ENCODE measurements around the gene KCNE3. TPM values are rescaled to one million over a fixed set of nuclear protein-coding genes. Genes with fewer than 3 reads are reported as not detected.

KCNE3 gene
- total RNA-seq, 1 experiment from 2014 or later, result not detected

GRCh38 chr11:74480688-74481417 is 13.5 kb upstream of the KCNE3 start:
- H3K36me3 ChIP-seq, result no peaks in the 10 kb centered on the region
- no peaks in the 10 kb centered on the region for H3K9me3 ChIP-seq (replicated peaks)
- no peaks in the 10 kb centered on the region for H3K4me1 ChIP-seq (replicated peaks)
- H3K27ac ChIP-seq, result no peak overlapping the region
- DNase-seq (ENCODE audit: low read depth in 1 of 2, low spot score in 2 of 2), result no peak
- H3K27me3 ChIP-seq (replicated peaks), result no peaks in the 10 kb centered on the region
- H3K4me3 ChIP-seq, result no peak overlapping the region

DNA sequence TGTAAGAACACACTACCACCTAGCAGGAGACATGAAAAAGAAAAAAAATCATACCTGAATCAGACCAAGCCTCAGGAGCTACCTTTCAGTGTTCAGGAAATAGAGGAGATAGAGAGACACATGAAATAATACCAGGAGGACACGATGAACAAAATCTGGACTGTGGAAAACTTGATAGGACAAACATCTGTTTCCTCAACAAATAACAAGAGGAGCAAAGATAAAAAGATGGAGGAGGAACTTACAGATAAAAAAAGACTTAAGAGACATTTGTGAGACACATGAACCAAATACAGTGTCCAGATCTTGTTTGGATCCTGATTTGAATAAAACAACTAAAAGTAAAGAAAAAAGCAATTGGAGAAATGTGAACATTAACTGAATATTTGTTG is 12.4 kb upstream of the KCNE3 start:
- no peaks in the 10 kb centered on the region for H3K27me3 ChIP-seq (replicated peaks)
- H3K36me3 ChIP-seq, result no peaks in the 10 kb centered on the region
- no peak overlapping the region for H3K27ac ChIP-seq
- no peak overlapping the region for H3K4me3 ChIP-seq
- no peak for DNase-seq (ENCODE audit: low read depth in 1 of 2, low spot score in 2 of 2)
- no peaks in the 10 kb centered on the region for H3K9me3 ChIP-seq (replicated peaks)
- no peaks in the 10 kb centered on the region for H3K4me1 ChIP-seq (replicated peaks)

GRCh38 chr11:74478877-74479731 is 11.8 kb upstream of the KCNE3 start:
- H3K27me3 ChIP-seq (replicated peaks), result no peaks in the 10 kb centered on the region
- no peak overlapping the region for H3K4me3 ChIP-seq
- H3K27ac ChIP-seq, result no peak overlapping the region
- no peak for DNase-seq (ENCODE audit: low read depth in 1 of 2, low spot score in 2 of 2)
- no peaks in the 10 kb centered on the region for H3K9me3 ChIP-seq (replicated peaks)
- no peaks in the 10 kb centered on the region for H3K4me1 ChIP-seq (replicated peaks)
- no peaks in the 10 kb centered on the region for H3K36me3 ChIP-seq

DNA sequence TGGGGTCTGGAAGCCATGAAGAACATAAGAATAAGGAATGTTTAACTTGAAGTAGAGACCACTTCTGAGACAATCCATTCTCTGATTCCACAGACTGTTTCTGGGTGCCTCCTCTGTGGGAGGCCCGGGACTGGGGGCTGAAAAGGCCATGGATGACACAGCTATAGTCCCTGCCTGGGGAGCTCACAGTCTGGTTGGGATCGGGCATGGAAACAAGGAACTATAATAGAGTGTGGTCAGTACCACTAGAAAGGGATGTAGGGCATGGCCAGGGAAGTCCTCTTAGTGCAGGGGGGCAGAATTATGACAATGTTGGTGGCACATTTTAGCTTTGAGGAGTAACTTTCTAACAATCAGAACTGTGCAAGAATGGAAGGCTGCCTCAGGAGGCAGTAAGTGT is 9.2 kb upstream of the KCNE3 start:
- Histone ChIP-seq H3K27ac (no peak overlapping the region), H3K4me1 (replicated peaks) (no peaks in the 10 kb centered on the region), H3K4me3 (no peak overlapping the region), H3K36me3 (no peaks in the 10 kb centered on the region), H3K27me3 (replicated peaks) (no peaks in the 10 kb centered on the region), H3K9me3 (replicated peaks) (no peaks in the 10 kb centered on the region)
- no peak for DNase-seq (ENCODE audit: low read depth in 1 of 2, low spot score in 2 of 2)

GRCh38 chr11:74474316-74474715 is 7.0 kb upstream of the KCNE3 start:
- DNase-seq (ENCODE audit: low read depth in 1 of 2, low spot score in 2 of 2), result no peak
- Histone ChIP-seq H3K9me3 (replicated peaks) (no peaks in the 10 kb centered on the region), H3K27me3 (replicated peaks) (no peaks in the 10 kb centered on the region), H3K4me3 (no peak overlapping the region), H3K27ac (no peak overlapping the region), H3K36me3 (no peaks in the 10 kb centered on the region), H3K4me1 (replicated peaks) (no peaks in the 10 kb centered on the region)

DNA sequence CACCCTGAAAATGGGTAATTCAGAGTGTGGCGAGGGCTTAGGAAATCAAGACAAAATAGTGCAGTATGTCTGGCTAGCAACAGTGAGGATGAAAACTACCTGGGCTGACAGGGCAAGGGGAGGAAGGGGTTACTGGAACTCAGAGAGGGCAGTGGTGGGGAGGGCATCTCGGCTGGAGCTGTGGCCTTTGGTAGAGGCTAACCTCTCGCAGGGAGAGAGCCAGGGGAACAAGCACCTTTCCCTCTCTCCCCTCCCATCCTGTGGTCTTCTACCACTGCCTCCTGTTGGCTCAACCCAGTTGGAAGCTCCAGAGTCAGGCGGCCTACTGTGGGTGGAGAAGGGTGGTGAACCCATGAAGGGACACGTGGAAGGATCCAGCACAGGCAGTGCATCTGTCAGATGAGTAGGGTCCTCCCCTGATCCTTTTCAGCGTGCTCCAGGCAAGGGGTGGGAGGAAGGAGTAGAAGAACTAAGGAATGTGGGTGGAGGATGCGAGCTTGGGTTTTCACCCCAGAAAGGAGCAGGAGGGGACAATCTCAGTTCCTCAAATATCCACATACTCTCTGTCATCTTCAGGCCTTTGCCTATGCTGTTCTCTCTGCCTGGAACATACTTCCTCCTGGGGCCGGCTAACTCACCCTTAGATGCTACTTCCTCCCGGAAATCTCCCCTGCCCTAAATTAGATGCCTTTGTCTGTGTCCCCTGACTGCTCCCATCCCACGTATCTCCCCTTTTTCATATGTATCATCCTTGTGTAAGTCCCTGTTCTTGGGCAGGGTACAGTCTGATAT is 6.2 kb upstream of the KCNE3 start:
- H3K9me3 ChIP-seq (replicated peaks), result no peaks in the 10 kb centered on the region
- H3K27me3 ChIP-seq (replicated peaks), result no peaks in the 10 kb centered on the region
- no peak overlapping the region for H3K4me3 ChIP-seq
- H3K27ac ChIP-seq, result no peak overlapping the region
- no peaks in the 10 kb centered on the region for H3K4me1 ChIP-seq (replicated peaks)
- DNase-seq (ENCODE audit: low read depth in 1 of 2, low spot score in 2 of 2), result no peak
- no peaks in the 10 kb centered on the region for H3K36me3 ChIP-seq

GRCh38 chr11:74471668-74472429 is 4.5 kb upstream of the KCNE3 start:
- no peaks in the 10 kb centered on the region for H3K9me3 ChIP-seq (replicated peaks)
- no peaks in the 10 kb centered on the region for H3K36me3 ChIP-seq
- H3K4me3 ChIP-seq, result no peak overlapping the region
- H3K4me1 ChIP-seq (replicated peaks), result no peaks in the 10 kb centered on the region
- no peak overlapping the region for H3K27ac ChIP-seq
- H3K27me3 ChIP-seq (replicated peaks), result no peaks in the 10 kb centered on the region
- no peak for DNase-seq (ENCODE audit: low read depth in 1 of 2, low spot score in 2 of 2)

GRCh38 chr11:74471037-74471436 is 3.7 kb upstream of the KCNE3 start:
- no peak overlapping the region for H3K4me3 ChIP-seq
- no peaks in the 10 kb centered on the region for H3K4me1 ChIP-seq (replicated peaks)
- no peaks in the 10 kb centered on the region for H3K27me3 ChIP-seq (replicated peaks)
- no peak for DNase-seq (ENCODE audit: low read depth in 1 of 2, low spot score in 2 of 2)
- H3K27ac ChIP-seq, result no peak overlapping the region
- H3K9me3 ChIP-seq (replicated peaks), result no peaks in the 10 kb centered on the region
- no peaks in the 10 kb centered on the region for H3K36me3 ChIP-seq

- Histone ChIP-seq H3K36me3 (no peaks in the 10 kb centered on the region), H3K4me1 (replicated peaks) (no peaks in the 10 kb centered on the region), H3K27ac (no peak overlapping the region), H3K9me3 (replicated peaks) (no peaks in the 10 kb centered on the region), H3K27me3 (replicated peaks) (no peaks in the 10 kb centered on the region), H3K4me3 (no peak overlapping the region)
- no peak for DNase-seq (ENCODE audit: low read depth in 1 of 2, low spot score in 2 of 2)
These were observed 3.2 kb upstream of the KCNE3 start for GRCh38 chr11:74470526-74470925.

- Histone ChIP-seq H3K4me1 (replicated peaks) (no peaks in the 10 kb centered on the region), H3K27ac (no peak overlapping the region), H3K36me3 (no peaks in the 10 kb centered on the region), H3K9me3 (replicated peaks) (no peaks in the 10 kb centered on the region), H3K4me3 (no peak overlapping the region), H3K27me3 (replicated peaks) (no peaks in the 10 kb centered on the region)
- DNase-seq (ENCODE audit: low read depth in 1 of 2, low spot score in 2 of 2), result no peak
These were observed 1.6 kb upstream of the KCNE3 start for GRCh38 chr11:74468936-74469335.

DNA sequence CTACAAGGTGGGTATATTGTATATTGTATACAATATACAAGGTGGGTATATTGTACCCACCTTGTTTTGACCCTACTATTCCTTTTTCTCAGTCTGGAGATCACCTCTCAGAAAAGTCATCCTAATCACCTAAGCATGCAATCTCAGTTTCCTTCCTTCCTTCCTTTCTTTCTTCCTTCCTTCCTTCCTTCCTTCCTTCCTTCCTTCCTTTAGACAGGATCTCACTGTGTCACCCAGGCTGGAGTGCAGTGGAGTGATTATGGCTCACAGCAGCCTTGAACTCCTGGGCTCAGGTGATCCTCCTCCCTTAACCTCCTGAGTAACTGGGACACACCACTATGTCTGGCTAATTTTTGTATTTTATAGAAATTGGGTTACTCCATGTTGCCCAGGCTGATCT is 1.2 kb upstream of the KCNE3 start:
- H3K27me3 ChIP-seq (replicated peaks), result no peaks in the 10 kb centered on the region
- H3K27ac ChIP-seq, result no peak overlapping the region
- H3K9me3 ChIP-seq (replicated peaks), result no peaks in the 10 kb centered on the region
- no peaks in the 10 kb centered on the region for H3K4me1 ChIP-seq (replicated peaks)
- no peaks in the 10 kb centered on the region for H3K36me3 ChIP-seq
- no peak for DNase-seq (ENCODE audit: low read depth in 1 of 2, low spot score in 2 of 2)
- no peak overlapping the region for H3K4me3 ChIP-seq

DNA sequence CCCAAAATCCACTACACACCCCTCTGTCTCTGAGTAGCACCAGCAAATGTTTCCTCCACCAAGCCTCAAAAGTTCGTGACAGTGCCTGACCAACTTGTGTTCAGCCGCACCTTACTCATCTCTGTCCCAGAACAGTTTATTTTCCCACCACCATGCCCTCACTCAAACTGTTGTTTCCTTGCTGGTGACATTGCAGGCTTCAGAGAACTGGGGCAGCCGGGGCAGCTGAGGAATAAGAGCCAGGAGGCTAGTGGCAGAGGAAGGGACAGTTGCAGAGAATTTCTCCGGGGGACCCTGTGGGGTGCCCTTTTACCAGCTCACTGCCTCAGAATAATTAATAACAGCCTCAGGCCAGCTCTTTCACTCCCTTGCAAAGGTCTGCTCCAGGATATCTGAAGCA is 709 bp upstream of the KCNE3 start:
- Histone ChIP-seq H3K27ac (no peak overlapping the region), H3K27me3 (replicated peaks) (no peaks in the 10 kb centered on the region), H3K4me1 (replicated peaks) (no peaks in the 10 kb centered on the region), H3K36me3 (no peaks in the 10 kb centered on the region), H3K9me3 (replicated peaks) (no peaks in the 10 kb centered on the region), H3K4me3 (no peak overlapping the region)
- DNase-seq (ENCODE audit: low read depth in 1 of 2, low spot score in 2 of 2), result no peak

- Histone ChIP-seq H3K9me3 (replicated peaks) (no peaks in the 10 kb centered on the region), H3K36me3 (no peaks in the 10 kb centered on the region), H3K27me3 (replicated peaks) (no peaks in the 10 kb centered on the region), H3K4me1 (replicated peaks) (no peaks in the 10 kb centered on the region), H3K27ac (no peak overlapping the region), H3K4me3 (no peak overlapping the region)
- DNase-seq (ENCODE audit: low read depth in 1 of 2, low spot score in 2 of 2), result no peak
These were observed 2.0 kb downstream of the KCNE3 start for GRCh38 chr11:74465291-74465708.
